WTC11 (cell line): ENCODE measurements around the gene PPARA. TPM values are rescaled to one million over a fixed set of nuclear protein-coding genes. Genes with fewer than 3 reads are reported as not detected.

Experiments used
- ATAC-seq: fragments of 200-7000 bp; cut with Tn5 transposase; 2 replicates; pipeline ENCODE4 v1.10.0; 2021; ENCODE audit warnings: mild to moderate bottlenecking, moderate library complexity
- CTCF ChIA-PET: fragments of 300-600 bp; sonication (Branson Sonifier 250); formaldehyde crosslinking; loops from one replicate; lab custom pipeline; 2021; ENCODE audit warnings: antibody characterized with exemption; lab: Charles Lee
- POLR2A ChIA-PET: fragments of 350-600 bp; sonication (Branson Sonifier 250); formaldehyde crosslinking; loops from one replicate; lab custom pipeline; 2021; ENCODE audit warnings: antibody characterized with exemption; lab: Charles Lee
- DNase-seq: peaks from one replicate; pipeline ENCODE4 v3.0.0; 2021; ENCODE audit warnings: low spot score
- H3K27ac Mint-ChIP-seq: 2 replicates; pipeline ENCODE4 v1.8.0; 2021; ENCODE audit warnings: mixed read lengths
- H3K27me3 Mint-ChIP-seq: 2 replicates; pipeline ENCODE4 v1.8.0; 2021; ENCODE audit warnings: low read depth, mild to moderate bottlenecking, moderate library complexity, mixed read lengths
- H3K36me3 Mint-ChIP-seq: 2 replicates; pipeline ENCODE4 v1.8.0; 2021; ENCODE audit warnings: mixed read lengths
- H3K4me1 Mint-ChIP-seq: 2 replicates; pipeline ENCODE4 v1.8.0; 2022; ENCODE audit warnings: mixed read lengths
- H3K4me3 Mint-ChIP-seq: 2 replicates; pipeline ENCODE4 v1.8.0; 2021; ENCODE audit warnings: mild to moderate bottlenecking, moderate library complexity, mixed read lengths
- H3K9me3 Mint-ChIP-seq: 2 replicates; pipeline ENCODE4 v1.8.0; 2021; ENCODE audit warnings: mixed read lengths
- CREM ChIP-seq: sonication (generic); formaldehyde crosslinking; IDR thresholded peaks from 2 replicates; pipeline ENCODE4 v1.8.1; 2022; ENCODE audit warnings: mild to moderate bottlenecking, missing genetic modification reagents, moderate library complexity
- ELF4 ChIP-seq: sonication (generic); formaldehyde crosslinking; IDR thresholded peaks from 2 replicates; pipeline ENCODE4 v1.8.1; 2022; ENCODE audit warnings: low read depth, mild to moderate bottlenecking, moderate library complexity, missing genetic modification reagents
- JUN ChIP-seq: sonication (generic); formaldehyde crosslinking; IDR thresholded peaks from 2 replicates; pipeline ENCODE4 v1.8.0; 2023; ENCODE audit warnings: mild to moderate bottlenecking, missing genetic modification reagents
- KAT7 ChIP-seq: sonication (generic); formaldehyde crosslinking; IDR thresholded peaks from 2 replicates; pipeline ENCODE4 v1.8.1; 2023; ENCODE audit warnings: missing genetic modification reagents, mild to moderate bottlenecking, borderline replicate concordance
- NFE2L1 ChIP-seq: sonication (generic); formaldehyde crosslinking; IDR thresholded peaks from 2 replicates; pipeline ENCODE4 v1.8.1; 2023; ENCODE audit warnings: missing genetic modification reagents
- NFYB ChIP-seq: sonication (generic); formaldehyde crosslinking; conservative IDR thresholded peaks from 2 replicates; pipeline ENCODE4 v1.8.0; 2022; ENCODE audit warnings: low read depth, missing genetic modification reagents
- NR1H2 ChIP-seq: sonication (generic); formaldehyde crosslinking; IDR thresholded peaks from 2 replicates; pipeline ENCODE4 v1.9.0; 2021; ENCODE audit warnings: mild to moderate bottlenecking, moderate library complexity, missing genetic modification reagents
- NR2C2 ChIP-seq: sonication (generic); formaldehyde crosslinking; IDR thresholded peaks from 2 replicates; pipeline ENCODE4 v1.8.0; 2022; ENCODE audit warnings: mild to moderate bottlenecking, missing genetic modification reagents
- NR3C1 ChIP-seq: sonication (generic); formaldehyde crosslinking; conservative IDR thresholded peaks from 2 replicates; pipeline ENCODE4 v1.8.1; 2023; ENCODE audit warnings: low read depth, mild to moderate bottlenecking, missing genetic modification reagents
- SMAD4 ChIP-seq: sonication (generic); formaldehyde crosslinking; IDR thresholded peaks from 2 replicates; pipeline ENCODE4 v1.8.0; 2022; ENCODE audit warnings: mild to moderate bottlenecking, missing genetic modification reagents
- SOX15 ChIP-seq: fragments of 250-450 bp; sonication (Bioruptor Pico); IDR thresholded peaks from 2 replicates; pipeline ENCODE4 v1.9.0; 2021; ENCODE audit warnings: mild to moderate bottlenecking
- TP53 ChIP-seq: sonication (generic); formaldehyde crosslinking; IDR thresholded peaks from 2 replicates; pipeline ENCODE4 v1.8.1; 2023; ENCODE audit warnings: mild to moderate bottlenecking, missing genetic modification reagents
- ZNF138 ChIP-seq: sonication (generic); formaldehyde crosslinking; conservative IDR thresholded peaks from 2 replicates; pipeline ENCODE4 v1.8.1; 2022; ENCODE audit warnings: mild to moderate bottlenecking, moderate library complexity, missing genetic modification reagents
- ZNF263 ChIP-seq: sonication (generic); formaldehyde crosslinking; IDR thresholded peaks from 2 replicates; pipeline ENCODE4 v1.8.1; 2022; ENCODE audit warnings: low read depth, mild to moderate bottlenecking, moderate library complexity, missing genetic modification reagents
- total RNA-seq: library from RNA; stranded (reverse); gene quantifications from 3 replicates; pipeline ENCODE4 v1.2.3, GENCODE V29; 2021
- TF ChIP-seq, protein P1 (sequence below): sonication (generic); formaldehyde crosslinking; IDR thresholded peaks from 2 replicates; pipeline ENCODE4 v1.8.0; 2023; ENCODE audit warnings: mild to moderate bottlenecking, missing genetic modification reagents
- TF ChIP-seq, protein P2 (sequence below): fragments of 250-450 bp; sonication (Bioruptor Pico); conservative IDR thresholded peaks from 2 replicates; pipeline ENCODE4 v1.9.0; 2021; ENCODE audit warnings: mild to moderate bottlenecking
- TF ChIP-seq, protein P3 (sequence below): fragments of 250-450 bp; sonication (Bioruptor Pico); IDR thresholded peaks from 2 replicates; pipeline ENCODE4 v1.9.0; 2021; ENCODE audit warnings: mild to moderate bottlenecking
- TF ChIP-seq, protein P4 (sequence below): fragments of 250-450 bp; sonication (Bioruptor Pico); IDR thresholded peaks from 2 replicates; pipeline ENCODE4 v1.9.0; 2021; ENCODE audit warnings: moderate library complexity, mild to moderate bottlenecking, inconsistent platforms, borderline replicate concordance
- TF ChIP-seq, protein P5 (sequence below): sonication (generic); formaldehyde crosslinking; IDR thresholded peaks from 2 replicates; pipeline ENCODE4 v1.8.1; 2022; ENCODE audit warnings: low read depth, missing genetic modification reagents, borderline replicate concordance
- TF ChIP-seq, protein P6 (sequence below): sonication (generic); formaldehyde crosslinking; IDR thresholded peaks from 2 replicates; pipeline ENCODE4 v1.8.0; 2022; ENCODE audit warnings: mild to moderate bottlenecking, missing genetic modification reagents
- TF ChIP-seq, protein P7 (sequence below): sonication (generic); formaldehyde crosslinking; conservative IDR thresholded peaks from 2 replicates; pipeline ENCODE4 v1.8.1; 2023; ENCODE audit warnings: mild to moderate bottlenecking, low read depth, missing genetic modification reagents, moderate library complexity

The PPARA gene
- total RNA-seq, 1 experiment from 2014 or later, result 9.3 TPM

DNA sequence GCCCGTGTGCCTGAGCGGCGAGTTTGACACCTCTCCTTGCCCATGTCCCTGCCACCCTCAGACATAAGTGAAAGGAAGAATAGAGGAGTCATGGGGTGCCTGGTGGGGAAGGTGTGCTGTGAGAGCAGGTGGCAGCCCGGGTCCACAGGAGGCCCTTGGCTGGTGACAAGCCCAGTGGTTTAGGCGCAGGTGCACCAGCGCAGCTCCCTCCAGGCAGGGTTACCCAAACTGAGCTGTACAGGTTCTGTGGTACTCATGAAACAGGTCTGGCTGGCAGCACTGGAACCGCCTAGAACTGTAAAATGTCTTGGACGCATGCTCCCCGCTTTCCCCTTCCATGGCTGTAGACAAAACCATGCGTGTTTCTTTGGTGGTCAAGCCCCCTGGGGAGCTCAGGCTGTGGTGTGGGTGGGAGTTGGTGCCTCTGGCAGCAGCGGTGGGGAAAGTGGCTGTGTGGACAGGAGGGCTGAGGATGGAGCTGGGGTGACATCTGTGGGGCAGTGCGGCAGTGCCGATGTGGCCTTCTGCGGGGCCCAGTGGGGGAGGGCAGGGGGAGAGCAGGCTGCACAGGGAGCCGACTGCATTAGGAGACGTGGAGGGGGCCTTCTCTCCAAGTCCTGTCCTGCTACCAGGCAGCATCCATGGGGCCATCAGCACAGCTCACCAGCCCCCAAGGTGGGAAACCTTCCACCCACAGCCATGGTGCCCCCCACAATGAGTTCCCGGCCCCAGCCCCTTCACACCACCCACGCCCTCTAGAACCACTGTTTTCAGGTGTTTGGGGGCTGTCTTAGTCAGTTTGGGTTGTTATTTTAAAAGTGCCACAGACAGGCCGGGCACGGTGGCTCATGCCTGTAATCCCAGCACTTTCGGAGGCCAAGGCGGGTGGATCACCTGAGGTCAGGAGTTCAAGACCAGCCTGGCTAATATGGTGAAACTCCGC, 140.8 kb downstream of the PPARA start (continued):
- TF ChIP-seq, protein P1, sequence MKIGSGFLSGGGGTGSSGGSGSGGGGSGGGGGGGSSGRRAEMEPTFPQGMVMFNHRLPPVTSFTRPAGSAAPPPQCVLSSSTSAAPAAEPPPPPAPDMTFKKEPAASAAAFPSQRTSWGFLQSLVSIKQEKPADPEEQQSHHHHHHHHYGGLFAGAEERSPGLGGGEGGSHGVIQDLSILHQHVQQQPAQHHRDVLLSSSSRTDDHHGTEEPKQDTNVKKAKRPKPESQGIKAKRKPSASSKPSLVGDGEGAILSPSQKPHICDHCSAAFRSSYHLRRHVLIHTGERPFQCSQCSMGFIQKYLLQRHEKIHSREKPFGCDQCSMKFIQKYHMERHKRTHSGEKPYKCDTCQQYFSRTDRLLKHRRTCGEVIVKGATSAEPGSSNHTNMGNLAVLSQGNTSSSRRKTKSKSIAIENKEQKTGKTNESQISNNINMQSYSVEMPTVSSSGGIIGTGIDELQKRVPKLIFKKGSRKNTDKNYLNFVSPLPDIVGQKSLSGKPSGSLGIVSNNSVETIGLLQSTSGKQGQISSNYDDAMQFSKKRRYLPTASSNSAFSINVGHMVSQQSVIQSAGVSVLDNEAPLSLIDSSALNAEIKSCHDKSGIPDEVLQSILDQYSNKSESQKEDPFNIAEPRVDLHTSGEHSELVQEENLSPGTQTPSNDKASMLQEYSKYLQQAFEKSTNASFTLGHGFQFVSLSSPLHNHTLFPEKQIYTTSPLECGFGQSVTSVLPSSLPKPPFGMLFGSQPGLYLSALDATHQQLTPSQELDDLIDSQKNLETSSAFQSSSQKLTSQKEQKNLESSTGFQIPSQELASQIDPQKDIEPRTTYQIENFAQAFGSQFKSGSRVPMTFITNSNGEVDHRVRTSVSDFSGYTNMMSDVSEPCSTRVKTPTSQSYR (CRISPR knock-in tag), result no peak
- TF ChIP-seq, protein P2, sequence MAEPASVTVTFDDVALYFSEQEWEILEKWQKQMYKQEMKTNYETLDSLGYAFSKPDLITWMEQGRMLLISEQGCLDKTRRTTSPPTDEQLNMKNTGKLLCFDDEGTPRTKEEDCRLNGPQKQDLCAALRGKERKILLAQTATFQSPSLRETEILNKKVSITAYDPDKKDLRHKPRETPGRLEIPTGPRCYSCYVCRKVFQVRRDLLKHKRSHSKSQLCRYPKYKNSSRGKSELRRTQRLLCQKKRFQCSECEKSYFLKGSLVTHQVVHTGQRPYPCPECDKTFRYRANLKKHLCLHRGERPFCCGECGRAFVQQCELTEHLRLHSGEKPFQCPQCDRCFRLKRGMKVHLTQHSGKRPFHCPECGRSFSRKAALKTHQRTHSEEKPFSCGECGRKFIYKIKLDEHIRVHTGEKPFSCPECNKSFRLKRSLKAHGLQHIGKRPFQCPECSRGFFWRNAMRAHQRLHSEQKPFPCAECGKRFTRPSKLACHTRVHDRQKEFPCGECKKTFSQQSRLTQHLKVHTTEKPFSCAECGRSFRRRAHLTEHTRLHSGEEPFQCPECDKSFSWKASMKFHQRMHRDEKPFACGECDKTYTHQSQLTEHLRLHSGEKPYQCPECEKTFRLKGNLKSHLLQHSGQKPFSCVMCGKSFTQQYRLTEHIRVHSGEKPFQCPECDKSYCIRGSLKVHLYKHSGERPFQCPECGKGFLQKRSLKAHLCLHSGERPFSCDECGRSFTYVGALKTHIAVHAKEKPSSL, result no peak
- TF ChIP-seq ELF4 (CRISPR knock-in tag), result no peak
- TF ChIP-seq, protein P3, sequence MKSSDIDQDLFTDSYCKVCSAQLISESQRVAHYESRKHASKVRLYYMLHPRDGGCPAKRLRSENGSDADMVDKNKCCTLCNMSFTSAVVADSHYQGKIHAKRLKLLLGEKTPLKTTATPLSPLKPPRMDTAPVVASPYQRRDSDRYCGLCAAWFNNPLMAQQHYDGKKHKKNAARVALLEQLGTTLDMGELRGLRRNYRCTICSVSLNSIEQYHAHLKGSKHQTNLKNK (CRISPR knock-in tag), result no peak
- TF ChIP-seq ZNF263 (CRISPR knock-in tag), result no peak
- TF ChIP-seq SMAD4 (CRISPR knock-in tag), result no peak
- TF ChIP-seq TP53 (CRISPR knock-in tag), result no peak
- TF ChIP-seq NR1H2 (CRISPR knock-in tag), result no peak
- no peak for TF ChIP-seq CREM

DNA sequence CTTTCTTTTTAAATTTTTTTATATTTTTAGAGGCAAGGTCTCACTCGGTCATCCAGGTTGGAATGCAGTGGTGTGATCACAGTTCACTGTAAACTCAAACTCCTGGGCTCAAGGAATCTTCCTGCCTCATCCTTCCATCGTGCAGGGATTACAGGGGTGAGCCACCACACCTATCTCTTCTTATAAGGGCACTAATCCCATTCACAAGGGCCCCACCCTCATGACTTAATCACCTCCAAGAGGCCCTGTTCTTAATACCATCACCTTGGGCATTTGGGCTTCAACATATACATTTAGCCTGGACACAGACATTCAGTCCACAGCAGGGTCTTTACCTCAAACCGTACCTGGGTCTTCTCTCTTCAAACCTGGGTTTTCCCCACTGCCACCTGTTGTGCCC, 141.8 kb downstream of the PPARA start:
- CTCF ChIA-PET, result no interaction called here
- peaks cover 12% of the 10 kb centered on the region for H3K4me1 Mint-ChIP-seq
- ATAC-seq, result no peak
- H3K9me3 Mint-ChIP-seq, result no peaks in the 10 kb centered on the region
- H3K36me3 Mint-ChIP-seq, result peaks cover 10% of the 10 kb centered on the region
- no peak for DNase-seq
- H3K4me3 Mint-ChIP-seq, result no peak overlapping the region
- H3K27me3 Mint-ChIP-seq, result no peaks in the 10 kb centered on the region; the same call in 1 of the 2 replicates
- no peak overlapping the region for H3K27ac Mint-ChIP-seq
- POLR2A ChIA-PET, result no interaction called here
- TF ChIP-seq NFE2L1 (CRISPR knock-in tag) (no peak), KAT7 (CRISPR knock-in tag) (no peak), NFYB (CRISPR knock-in tag) (no peak), JUN (CRISPR knock-in tag) (no peak), SOX15 (CRISPR knock-in tag) (no peak), ELF4 (CRISPR knock-in tag) (no peak), NR1H2 (CRISPR knock-in tag) (no peak), NR3C1 (CRISPR knock-in tag) (no peak), NR2C2 (CRISPR knock-in tag) (no peak), ZNF138 (CRISPR knock-in tag) (no peak)
- TF ChIP-seq, protein P4, sequence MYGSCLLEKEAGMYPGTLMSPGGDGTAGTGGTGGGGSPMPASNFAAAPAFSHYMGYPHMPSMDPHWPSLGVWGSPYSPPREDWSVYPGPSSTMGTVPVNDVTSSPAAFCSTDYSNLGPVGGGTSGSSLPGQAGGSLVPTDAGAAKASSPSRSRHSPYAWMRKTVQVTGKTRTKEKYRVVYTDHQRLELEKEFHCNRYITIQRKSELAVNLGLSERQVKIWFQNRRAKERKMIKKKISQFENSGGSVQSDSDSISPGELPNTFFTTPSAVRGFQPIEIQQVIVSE (CRISPR knock-in tag), result no peak
- TF ChIP-seq, protein P5, sequence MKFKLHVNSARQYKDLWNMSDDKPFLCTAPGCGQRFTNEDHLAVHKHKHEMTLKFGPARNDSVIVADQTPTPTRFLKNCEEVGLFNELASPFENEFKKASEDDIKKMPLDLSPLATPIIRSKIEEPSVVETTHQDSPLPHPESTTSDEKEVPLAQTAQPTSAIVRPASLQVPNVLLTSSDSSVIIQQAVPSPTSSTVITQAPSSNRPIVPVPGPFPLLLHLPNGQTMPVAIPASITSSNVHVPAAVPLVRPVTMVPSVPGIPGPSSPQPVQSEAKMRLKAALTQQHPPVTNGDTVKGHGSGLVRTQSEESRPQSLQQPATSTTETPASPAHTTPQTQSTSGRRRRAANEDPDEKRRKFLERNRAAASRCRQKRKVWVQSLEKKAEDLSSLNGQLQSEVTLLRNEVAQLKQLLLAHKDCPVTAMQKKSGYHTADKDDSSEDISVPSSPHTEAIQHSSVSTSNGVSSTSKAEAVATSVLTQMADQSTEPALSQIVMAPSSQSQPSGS, result no peak
- TF ChIP-seq, protein P6, sequence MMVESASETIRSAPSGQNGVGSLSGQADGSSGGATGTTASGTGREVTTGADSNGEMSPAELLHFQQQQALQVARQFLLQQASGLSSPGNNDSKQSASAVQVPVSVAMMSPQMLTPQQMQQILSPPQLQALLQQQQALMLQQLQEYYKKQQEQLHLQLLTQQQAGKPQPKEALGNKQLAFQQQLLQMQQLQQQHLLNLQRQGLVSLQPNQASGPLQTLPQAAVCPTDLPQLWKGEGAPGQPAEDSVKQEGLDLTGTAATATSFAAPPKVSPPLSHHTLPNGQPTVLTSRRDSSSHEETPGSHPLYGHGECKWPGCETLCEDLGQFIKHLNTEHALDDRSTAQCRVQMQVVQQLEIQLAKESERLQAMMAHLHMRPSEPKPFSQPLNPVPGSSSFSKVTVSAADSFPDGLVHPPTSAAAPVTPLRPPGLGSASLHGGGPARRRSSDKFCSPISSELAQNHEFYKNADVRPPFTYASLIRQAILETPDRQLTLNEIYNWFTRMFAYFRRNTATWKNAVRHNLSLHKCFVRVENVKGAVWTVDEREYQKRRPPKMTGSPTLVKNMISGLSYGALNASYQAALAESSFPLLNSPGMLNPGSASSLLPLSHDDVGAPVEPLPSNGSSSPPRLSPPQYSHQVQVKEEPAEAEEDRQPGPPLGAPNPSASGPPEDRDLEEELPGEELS (CRISPR knock-in tag), result no peak
- TF ChIP-seq, protein P7, sequence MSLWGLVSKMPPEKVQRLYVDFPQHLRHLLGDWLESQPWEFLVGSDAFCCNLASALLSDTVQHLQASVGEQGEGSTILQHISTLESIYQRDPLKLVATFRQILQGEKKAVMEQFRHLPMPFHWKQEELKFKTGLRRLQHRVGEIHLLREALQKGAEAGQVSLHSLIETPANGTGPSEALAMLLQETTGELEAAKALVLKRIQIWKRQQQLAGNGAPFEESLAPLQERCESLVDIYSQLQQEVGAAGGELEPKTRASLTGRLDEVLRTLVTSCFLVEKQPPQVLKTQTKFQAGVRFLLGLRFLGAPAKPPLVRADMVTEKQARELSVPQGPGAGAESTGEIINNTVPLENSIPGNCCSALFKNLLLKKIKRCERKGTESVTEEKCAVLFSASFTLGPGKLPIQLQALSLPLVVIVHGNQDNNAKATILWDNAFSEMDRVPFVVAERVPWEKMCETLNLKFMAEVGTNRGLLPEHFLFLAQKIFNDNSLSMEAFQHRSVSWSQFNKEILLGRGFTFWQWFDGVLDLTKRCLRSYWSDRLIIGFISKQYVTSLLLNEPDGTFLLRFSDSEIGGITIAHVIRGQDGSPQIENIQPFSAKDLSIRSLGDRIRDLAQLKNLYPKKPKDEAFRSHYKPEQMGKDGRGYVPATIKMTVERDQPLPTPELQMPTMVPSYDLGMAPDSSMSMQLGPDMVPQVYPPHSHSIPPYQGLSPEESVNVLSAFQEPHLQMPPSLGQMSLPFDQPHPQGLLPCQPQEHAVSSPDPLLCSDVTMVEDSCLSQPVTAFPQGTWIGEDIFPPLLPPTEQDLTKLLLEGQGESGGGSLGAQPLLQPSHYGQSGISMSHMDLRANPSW (CRISPR knock-in tag), result no peak
